ENCODE results near the gene MCU. TPM values are rescaled to one million over a fixed set of nuclear protein-coding genes. Genes with fewer than 3 reads are reported as not detected.

Gene MCU
- total RNA-seq, 1 donor from 2014 or later, result 31.4 TPM

DNA sequence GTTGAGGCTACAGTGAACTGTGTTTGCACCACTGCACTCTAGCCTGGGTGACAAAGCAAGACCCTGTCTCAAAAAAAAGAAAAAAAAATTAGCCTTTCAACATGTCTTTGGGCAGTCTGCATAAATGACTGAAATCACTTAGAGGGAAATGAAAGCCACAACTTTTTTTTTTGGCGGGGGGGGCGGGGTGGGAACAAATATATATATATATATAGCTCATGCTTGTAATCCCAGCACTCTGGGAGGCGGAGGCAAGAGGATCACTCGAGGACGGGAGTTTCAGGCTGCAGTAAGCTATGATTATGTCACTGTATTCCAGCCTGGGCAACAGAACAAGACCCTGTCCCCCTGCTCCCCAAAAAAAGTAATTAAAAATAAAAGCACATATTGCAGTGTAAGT is 42.7 kb upstream of the MCU start:
- Mint-ChIP-seq H3K9me3 (ENCODE audit: unreplicated experiment) (no peaks in the 10 kb centered on the region), H3K27me3 (ENCODE audit: unreplicated experiment) (peaks cover 2% of the 10 kb centered on the region), H3K27ac (ENCODE audit: unreplicated experiment) (no peak overlapping the region), H3K4me3 (ENCODE audit: unreplicated experiment) (no peak overlapping the region), H3K36me3 (ENCODE audit: unreplicated experiment) (no peaks in the 10 kb centered on the region), H3K4me1 (ENCODE audit: unreplicated experiment) (no peaks in the 10 kb centered on the region)
- no peak for DNase-seq (ENCODE audit: extremely low spot score, unreplicated experiment)
- TF ChIP-seq, protein P1, sequence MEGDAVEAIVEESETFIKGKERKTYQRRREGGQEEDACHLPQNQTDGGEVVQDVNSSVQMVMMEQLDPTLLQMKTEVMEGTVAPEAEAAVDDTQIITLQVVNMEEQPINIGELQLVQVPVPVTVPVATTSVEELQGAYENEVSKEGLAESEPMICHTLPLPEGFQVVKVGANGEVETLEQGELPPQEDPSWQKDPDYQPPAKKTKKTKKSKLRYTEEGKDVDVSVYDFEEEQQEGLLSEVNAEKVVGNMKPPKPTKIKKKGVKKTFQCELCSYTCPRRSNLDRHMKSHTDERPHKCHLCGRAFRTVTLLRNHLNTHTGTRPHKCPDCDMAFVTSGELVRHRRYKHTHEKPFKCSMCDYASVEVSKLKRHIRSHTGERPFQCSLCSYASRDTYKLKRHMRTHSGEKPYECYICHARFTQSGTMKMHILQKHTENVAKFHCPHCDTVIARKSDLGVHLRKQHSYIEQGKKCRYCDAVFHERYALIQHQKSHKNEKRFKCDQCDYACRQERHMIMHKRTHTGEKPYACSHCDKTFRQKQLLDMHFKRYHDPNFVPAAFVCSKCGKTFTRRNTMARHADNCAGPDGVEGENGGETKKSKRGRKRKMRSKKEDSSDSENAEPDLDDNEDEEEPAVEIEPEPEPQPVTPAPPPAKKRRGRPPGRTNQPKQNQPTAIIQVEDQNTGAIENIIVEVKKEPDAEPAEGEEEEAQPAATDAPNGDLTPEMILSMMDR (IDR thresholded peaks at IDR 0.05), result no peak

DNA sequence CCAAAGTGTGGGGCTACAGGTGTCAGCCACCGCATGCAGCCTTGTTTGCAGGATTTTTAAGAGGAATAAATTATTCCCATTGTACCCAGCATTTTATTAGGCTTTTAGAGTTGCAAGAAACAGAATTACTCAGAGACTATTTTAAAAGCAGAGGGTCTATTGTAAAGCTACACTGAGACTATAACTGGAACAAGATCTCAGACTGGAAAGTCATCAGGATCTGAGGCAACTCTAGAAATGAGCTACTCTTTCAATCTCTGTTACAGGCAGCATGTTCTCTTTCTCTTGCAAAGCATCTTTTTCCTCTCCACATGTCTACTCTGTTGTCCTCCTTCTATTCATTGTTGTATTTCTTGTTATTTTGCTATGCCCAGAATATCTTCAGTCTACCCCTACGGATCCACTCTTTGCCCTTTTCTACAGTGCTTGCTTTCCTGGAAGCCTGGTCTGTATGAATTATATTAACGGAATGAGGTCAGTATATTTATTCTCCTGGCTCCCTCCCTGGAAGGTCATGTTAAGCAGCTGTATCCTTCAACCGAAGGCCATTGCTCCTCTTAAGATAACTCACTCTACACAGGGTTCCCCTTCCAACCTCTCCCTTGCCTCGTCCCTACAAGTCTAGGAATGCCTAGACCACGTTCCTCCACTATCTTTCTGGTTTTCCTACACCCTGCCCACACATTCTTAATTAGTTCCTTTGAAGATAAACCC is 38.4 kb upstream of the MCU start:
- Mint-ChIP-seq H3K27ac (ENCODE audit: unreplicated experiment) (no peak overlapping the region), H3K9me3 (ENCODE audit: unreplicated experiment) (no peaks in the 10 kb centered on the region), H3K36me3 (ENCODE audit: unreplicated experiment) (no peaks in the 10 kb centered on the region), H3K4me1 (ENCODE audit: unreplicated experiment) (no peaks in the 10 kb centered on the region), H3K27me3 (ENCODE audit: unreplicated experiment) (peaks cover 2% of the 10 kb centered on the region), H3K4me3 (ENCODE audit: unreplicated experiment) (no peak overlapping the region)
- no peak for DNase-seq (ENCODE audit: extremely low spot score, unreplicated experiment)
- TF ChIP-seq, protein P1 (IDR thresholded peaks at IDR 0.05), result no peak

DNA sequence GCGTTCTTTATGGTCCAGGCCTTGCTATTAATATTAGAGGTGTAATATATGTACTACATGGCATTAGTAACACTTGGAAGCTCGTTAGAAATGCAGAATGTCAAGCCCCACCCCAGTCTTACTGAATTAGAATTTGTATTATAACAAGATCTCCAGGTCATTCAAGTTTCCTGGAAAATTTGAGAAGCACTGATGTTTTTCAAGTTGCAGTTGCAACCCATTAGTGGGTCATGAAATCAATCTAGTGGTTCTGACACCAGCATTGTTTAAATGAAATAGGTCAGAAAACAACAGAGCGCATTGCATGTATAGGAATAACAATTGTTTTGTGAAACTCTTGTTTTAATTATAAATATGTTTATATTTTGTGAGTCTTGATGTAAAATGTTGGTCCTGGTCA is 37.2 kb upstream of the MCU start:
- Mint-ChIP-seq H3K4me3 (ENCODE audit: unreplicated experiment) (no peak overlapping the region), H3K36me3 (ENCODE audit: unreplicated experiment) (no peaks in the 10 kb centered on the region), H3K4me1 (ENCODE audit: unreplicated experiment) (no peaks in the 10 kb centered on the region), H3K27ac (ENCODE audit: unreplicated experiment) (no peak overlapping the region), H3K9me3 (ENCODE audit: unreplicated experiment) (no peaks in the 10 kb centered on the region), H3K27me3 (ENCODE audit: unreplicated experiment) (peaks cover 2% of the 10 kb centered on the region)
- no peak for DNase-seq (ENCODE audit: extremely low spot score, unreplicated experiment)
- TF ChIP-seq, protein P1 (IDR thresholded peaks at IDR 0.05), result no peak

DNA sequence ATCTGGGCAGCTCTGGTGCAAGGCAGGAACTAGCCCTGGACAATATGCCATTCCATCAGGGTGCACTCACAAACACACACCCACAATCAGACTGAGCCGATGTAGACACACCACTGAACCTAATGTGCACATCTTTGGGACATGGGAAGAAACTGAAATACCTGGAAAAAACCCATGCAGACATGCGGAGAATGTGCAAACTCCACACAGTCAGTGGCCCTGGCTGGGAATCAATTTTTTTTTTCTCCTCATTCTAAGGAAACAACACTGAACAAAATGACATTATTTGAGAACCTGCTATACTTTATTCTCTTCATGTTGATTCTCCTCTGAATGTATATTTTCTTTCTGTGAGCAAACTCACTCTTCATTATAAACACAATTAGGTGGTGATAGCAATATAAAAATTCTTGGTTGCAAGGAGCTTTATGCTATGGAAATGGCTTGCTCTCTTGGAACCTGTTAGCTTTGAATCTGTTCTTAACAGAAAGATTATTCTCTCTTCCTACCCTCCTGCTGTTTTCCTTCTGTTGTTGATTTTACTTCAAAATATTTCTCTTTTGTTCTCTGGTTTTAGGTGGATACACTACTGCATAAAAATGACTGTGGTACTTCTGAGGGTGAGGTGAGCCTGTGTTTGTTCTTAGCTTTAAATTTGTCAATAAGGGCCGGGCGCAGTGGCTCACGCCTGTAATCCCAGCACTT is 33.1 kb upstream of the MCU start:
- Mint-ChIP-seq H3K27me3 (ENCODE audit: unreplicated experiment) (peaks cover 1% of the 10 kb centered on the region), H3K4me1 (ENCODE audit: unreplicated experiment) (no peaks in the 10 kb centered on the region), H3K36me3 (ENCODE audit: unreplicated experiment) (no peaks in the 10 kb centered on the region), H3K9me3 (ENCODE audit: unreplicated experiment) (no peaks in the 10 kb centered on the region), H3K27ac (ENCODE audit: unreplicated experiment) (no peak overlapping the region), H3K4me3 (ENCODE audit: unreplicated experiment) (no peak overlapping the region)
- DNase-seq (ENCODE audit: extremely low spot score, unreplicated experiment), result no peak
- TF ChIP-seq, protein P1 (IDR thresholded peaks at IDR 0.05), result no peak

DNA sequence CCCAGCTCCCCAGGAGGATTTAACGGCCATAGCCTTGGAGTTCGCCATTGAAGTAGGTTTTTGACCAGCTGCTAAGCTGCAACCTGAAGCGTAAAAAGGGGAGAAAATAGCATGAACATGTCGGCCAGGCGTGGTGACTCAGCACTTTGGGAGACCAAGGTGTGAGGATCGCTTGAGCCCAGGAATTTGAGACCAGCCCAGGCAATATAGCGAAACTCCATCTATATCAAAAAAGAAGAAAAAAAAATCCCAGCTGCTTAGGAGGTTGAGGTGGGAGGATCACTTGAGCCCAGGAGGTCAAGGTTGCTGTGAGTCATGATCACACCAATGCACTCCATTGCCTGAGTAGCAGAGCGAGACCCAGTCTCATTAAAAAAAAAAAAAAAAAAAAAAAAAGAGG is 32.2 kb upstream of the MCU start:
- DNase-seq (ENCODE audit: extremely low spot score, unreplicated experiment), result no peak
- Mint-ChIP-seq H3K4me1 (ENCODE audit: unreplicated experiment) (no peaks in the 10 kb centered on the region), H3K36me3 (ENCODE audit: unreplicated experiment) (no peaks in the 10 kb centered on the region)

More for the DNA sequence above, 32.2 kb upstream of the MCU start:
- TF ChIP-seq, protein P1 (IDR thresholded peaks at IDR 0.05), result no peak
- Mint-ChIP-seq H3K4me3 (ENCODE audit: unreplicated experiment) (no peak overlapping the region), H3K9me3 (ENCODE audit: unreplicated experiment) (no peaks in the 10 kb centered on the region), H3K27me3 (ENCODE audit: unreplicated experiment) (no peaks in the 10 kb centered on the region), H3K27ac (ENCODE audit: unreplicated experiment) (no peak overlapping the region)
